ENCODE data around the gene TMEM154. TPM values are rescaled to one million over a fixed set of nuclear protein-coding genes. Genes with fewer than 3 reads are reported as not detected.

The TMEM154 gene
- total and polyA plus RNA-seq, 11 donors, result 0.27 to 8.0 (median 1.6) TPM

DNA sequence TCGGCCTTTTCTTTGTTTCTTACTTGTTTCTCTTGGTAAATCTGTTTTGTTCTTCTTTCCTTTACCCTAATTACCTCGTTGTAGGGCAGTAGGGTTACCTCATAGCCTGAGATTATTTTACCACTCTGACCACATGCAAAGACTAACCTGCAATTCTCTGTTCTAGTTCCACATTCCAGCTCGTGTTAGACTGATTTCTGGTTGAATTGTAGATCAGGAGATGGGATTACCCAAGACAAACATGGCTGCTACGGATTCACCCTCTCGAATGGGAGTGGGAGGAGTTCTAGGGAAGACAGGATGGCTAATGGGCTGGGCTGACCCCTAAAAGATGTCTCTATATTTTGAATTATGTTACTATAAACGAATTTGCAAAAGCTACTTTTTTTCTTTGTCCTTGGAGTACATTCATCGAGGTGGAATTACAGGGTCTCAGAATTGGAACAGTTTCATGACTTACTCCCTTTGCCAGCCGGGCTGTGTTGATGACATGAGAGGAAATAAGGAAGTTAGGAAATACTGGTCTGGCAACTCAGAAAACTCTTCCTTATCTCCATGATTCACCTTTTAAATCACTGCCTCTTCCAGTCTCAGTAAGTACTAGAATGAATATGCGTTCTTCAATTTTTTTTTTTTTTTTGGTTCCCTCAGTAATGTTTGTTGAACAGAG is 107.2 kb downstream of the TMEM154 start:
- no peak overlapping the region for H3K4me3 ChIP-seq
- DNase-seq (no peak), ATAC-seq (no peak)
- H3K36me3 ChIP-seq, result no peaks in the 10 kb centered on the region
- H3K9me3 ChIP-seq, result no peaks in the 10 kb centered on the region
- TF ChIP-seq, protein P1, sequence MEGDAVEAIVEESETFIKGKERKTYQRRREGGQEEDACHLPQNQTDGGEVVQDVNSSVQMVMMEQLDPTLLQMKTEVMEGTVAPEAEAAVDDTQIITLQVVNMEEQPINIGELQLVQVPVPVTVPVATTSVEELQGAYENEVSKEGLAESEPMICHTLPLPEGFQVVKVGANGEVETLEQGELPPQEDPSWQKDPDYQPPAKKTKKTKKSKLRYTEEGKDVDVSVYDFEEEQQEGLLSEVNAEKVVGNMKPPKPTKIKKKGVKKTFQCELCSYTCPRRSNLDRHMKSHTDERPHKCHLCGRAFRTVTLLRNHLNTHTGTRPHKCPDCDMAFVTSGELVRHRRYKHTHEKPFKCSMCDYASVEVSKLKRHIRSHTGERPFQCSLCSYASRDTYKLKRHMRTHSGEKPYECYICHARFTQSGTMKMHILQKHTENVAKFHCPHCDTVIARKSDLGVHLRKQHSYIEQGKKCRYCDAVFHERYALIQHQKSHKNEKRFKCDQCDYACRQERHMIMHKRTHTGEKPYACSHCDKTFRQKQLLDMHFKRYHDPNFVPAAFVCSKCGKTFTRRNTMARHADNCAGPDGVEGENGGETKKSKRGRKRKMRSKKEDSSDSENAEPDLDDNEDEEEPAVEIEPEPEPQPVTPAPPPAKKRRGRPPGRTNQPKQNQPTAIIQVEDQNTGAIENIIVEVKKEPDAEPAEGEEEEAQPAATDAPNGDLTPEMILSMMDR (IDR thresholded peaks at IDR 0.05), result no peak
- TF ChIP-seq POLR2A (IDR thresholded peaks at IDR 0.05), result no peak
- H3K27me3 ChIP-seq, result peaks cover 0 to 6% (median 0%) of the 10 kb centered on the region in 9 donors
- intact Hi-C loops (cut with DNase I), result no loop called here
- no peaks in the 10 kb centered on the region for H3K4me1 ChIP-seq
- no peak overlapping the region for H3K27ac ChIP-seq
- WGBS, 4 donors, result 70 to 76% (median 72%) methylated on average over 9 of the region's 9 CpGs

DNA sequence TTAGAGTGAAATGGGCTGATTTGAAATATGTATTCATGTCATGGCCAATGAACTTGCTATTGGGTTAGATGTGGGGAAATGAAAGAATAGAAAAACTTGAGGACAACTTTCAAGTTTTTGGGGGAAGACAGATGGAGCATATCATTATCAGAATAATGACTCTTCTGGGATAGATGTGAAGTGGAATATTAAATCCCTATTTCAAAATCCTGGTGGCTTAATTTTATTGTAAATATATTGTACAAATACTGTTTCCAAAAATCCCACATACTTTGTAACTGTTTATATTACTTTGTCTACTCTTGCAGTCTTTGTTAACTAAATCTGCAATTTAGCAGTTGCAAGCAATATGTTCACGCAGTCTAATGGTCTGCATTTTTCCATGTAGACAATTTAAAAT is 108.0 kb downstream of the TMEM154 start:
- intact Hi-C loops (cut with DNase I), result no loop called here
- ATAC-seq, result no peak

DNA sequence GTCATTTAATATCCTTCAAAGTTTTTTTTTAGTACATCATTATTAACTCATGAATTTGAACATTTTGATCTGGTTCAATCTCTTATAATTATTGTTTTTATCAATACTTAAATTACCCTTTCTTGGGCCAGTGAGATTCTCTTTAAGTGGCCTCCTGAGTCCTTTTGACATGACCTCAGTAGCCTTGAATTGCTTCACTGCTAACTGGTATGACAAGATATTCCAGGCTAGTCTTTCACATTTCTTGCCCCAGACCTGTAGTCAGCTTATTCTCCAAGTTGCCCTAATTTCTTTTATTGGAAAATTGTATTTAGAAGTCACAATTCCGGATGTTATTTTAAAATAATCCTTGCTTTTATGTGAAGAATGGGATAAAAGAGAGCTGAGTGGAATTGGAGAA is 108.5 kb downstream of the TMEM154 start:
- no peak for TF ChIP-seq POLR2A (IDR thresholded peaks at IDR 0.05)
- TF ChIP-seq, protein P1 (IDR thresholded peaks at IDR 0.05), result no peak

More for the DNA sequence above, 108.0 kb downstream of the TMEM154 start:
- Histone ChIP-seq H3K4me3 (no peak overlapping the region), H3K27ac (no peak overlapping the region), H3K4me1 (no peaks in the 10 kb centered on the region), H3K9me3 (no peaks in the 10 kb centered on the region), H3K36me3 (no peaks in the 10 kb centered on the region), H3K27me3 (no peaks in the 10 kb centered on the region)
- no peak for TF ChIP-seq POLR2A (IDR thresholded peaks at IDR 0.05)
- TF ChIP-seq, protein P1 (IDR thresholded peaks at IDR 0.05), result no peak
- DNase-seq, result no peak
- whole genome bisulfite sequencing, 4 donors, result 93 to 98% (median 96%) methylated on average over 1 of the region's 1 CpG

More for the DNA sequence above, 108.5 kb downstream of the TMEM154 start:
- 84 to 90% (median 86%) methylated on average over 1 of the region's 1 CpG for WGBS, 4 donors
- Histone ChIP-seq H3K36me3 (no peaks in the 10 kb centered on the region), H3K4me3 (no peak overlapping the region), H3K9me3 (no peaks in the 10 kb centered on the region), H3K27ac (no peak overlapping the region), H3K27me3 (no peaks in the 10 kb centered on the region), H3K4me1 (no peaks in the 10 kb centered on the region)
- DNase-seq (no peak), ATAC-seq (no peak)
- intact Hi-C loops (cut with DNase I), result no loop called here

Other genes with a start within 250 kb of the TMEM154 start
- 10 to 100 TPM; 37.2 to 74.1 (median 65.6) TPM for gene FBXW7, start 143.9 kb downstream of the TMEM154 start, total RNA-seq
- 10 to 100 TPM; 20.6 to 29.1 TPM for gene FBXW7, start 143.9 kb downstream of the TMEM154 start, polyA plus RNA-seq
- gene TIGD4, start 99.7 kb upstream of the TMEM154 start, total RNA-seq, result under 1 TPM in 8 of 9 donors, not detected in 1; 0.16 to 0.50 (median 0.32) TPM
- under 1 TPM; 0.15 to 0.40 TPM for gene TIGD4, start 99.7 kb upstream of the TMEM154 start, polyA plus RNA-seq
- 10 to 100 TPM in 8 of 9 donors, 1 to 10 TPM in 1; 9.0 to 30.6 (median 12.9) TPM for gene ARFIP1, start 100.0 kb upstream of the TMEM154 start, total RNA-seq
- gene ARFIP1, start 100.0 kb upstream of the TMEM154 start, polyA plus RNA-seq, result 10 to 100 TPM in 1 of 2 donors, 1 to 10 TPM in 1; 9.3 to 11.8 TPM